ENCODE results near the gene WT1. TPM values are rescaled to one million over a fixed set of nuclear protein-coding genes. Genes with fewer than 3 reads are reported as not detected.

Gene WT1
- total RNA-seq, 1 donor from 2014 or later = 122 TPM

DNA sequence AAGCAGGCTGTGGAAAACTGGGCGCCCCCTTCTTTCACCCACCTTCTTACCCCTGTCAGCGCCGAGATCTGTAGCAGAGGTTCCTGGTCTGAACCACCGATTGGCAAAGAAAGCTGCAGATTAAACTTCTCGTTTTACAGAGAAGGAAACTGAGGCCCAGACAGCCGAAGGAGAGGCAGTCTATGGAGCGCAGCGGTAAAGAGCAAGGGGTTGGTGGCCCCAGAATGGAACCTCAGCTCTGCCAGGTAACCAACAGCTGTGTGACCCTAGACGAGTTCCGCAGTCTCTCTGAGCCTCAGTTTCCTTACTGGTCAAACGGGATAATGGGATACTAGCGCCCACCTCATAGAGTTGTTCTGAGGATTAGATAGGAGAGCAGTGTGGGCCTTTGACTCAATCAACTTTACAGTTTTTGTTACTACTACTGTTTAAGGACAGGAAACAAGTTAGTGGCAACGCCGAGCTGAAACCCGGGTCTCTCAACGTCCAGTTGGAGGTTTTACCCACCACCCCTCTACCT is 3.1 kb upstream of the WT1 start:
- peak overlapping the region; percentile 89 for H3K4me3 Mint-ChIP-seq
- peaks cover 25% of the 10 kb centered on the region for H3K36me3 Mint-ChIP-seq
- TF ChIP-seq, protein P1, sequence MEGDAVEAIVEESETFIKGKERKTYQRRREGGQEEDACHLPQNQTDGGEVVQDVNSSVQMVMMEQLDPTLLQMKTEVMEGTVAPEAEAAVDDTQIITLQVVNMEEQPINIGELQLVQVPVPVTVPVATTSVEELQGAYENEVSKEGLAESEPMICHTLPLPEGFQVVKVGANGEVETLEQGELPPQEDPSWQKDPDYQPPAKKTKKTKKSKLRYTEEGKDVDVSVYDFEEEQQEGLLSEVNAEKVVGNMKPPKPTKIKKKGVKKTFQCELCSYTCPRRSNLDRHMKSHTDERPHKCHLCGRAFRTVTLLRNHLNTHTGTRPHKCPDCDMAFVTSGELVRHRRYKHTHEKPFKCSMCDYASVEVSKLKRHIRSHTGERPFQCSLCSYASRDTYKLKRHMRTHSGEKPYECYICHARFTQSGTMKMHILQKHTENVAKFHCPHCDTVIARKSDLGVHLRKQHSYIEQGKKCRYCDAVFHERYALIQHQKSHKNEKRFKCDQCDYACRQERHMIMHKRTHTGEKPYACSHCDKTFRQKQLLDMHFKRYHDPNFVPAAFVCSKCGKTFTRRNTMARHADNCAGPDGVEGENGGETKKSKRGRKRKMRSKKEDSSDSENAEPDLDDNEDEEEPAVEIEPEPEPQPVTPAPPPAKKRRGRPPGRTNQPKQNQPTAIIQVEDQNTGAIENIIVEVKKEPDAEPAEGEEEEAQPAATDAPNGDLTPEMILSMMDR (IDR thresholded peaks at IDR 0.05; ENCODE audit: unreplicated experiment) = no peak
- H3K27me3 Mint-ChIP-seq (ENCODE audit: low read depth) = peaks cover 88% of the 10 kb centered on the region
- H3K4me1 Mint-ChIP-seq = peaks cover 64% of the 10 kb centered on the region
- H3K9me3 Mint-ChIP-seq = no peaks in the 10 kb centered on the region
- H3K27ac Mint-ChIP-seq = peak overlapping the region; percentile 99
- no peak for DNase-seq (ENCODE audit: low spot score in 2 of 2, unreplicated experiment in 2 of 2)

- Mint-ChIP-seq H3K4me3 (peak overlapping the region; percentile 89), H3K9me3 (no peaks in the 10 kb centered on the region), H3K4me1 (peaks cover 62% of the 10 kb centered on the region), H3K36me3 (peaks cover 29% of the 10 kb centered on the region), H3K27me3 (ENCODE audit: low read depth) (peaks cover 88% of the 10 kb centered on the region), H3K27ac (peak overlapping the region; percentile 99)
- TF ChIP-seq, protein P1 (IDR thresholded peaks at IDR 0.05; ENCODE audit: unreplicated experiment) = no peak
- DNase-seq (ENCODE audit: low spot score in 2 of 2, unreplicated experiment in 2 of 2) = peak in 1 of 2 experiments; percentile 54
Observed at GRCh38 chr11:32437495-32438345, 2.4 kb upstream of the WT1 start.

DNA sequence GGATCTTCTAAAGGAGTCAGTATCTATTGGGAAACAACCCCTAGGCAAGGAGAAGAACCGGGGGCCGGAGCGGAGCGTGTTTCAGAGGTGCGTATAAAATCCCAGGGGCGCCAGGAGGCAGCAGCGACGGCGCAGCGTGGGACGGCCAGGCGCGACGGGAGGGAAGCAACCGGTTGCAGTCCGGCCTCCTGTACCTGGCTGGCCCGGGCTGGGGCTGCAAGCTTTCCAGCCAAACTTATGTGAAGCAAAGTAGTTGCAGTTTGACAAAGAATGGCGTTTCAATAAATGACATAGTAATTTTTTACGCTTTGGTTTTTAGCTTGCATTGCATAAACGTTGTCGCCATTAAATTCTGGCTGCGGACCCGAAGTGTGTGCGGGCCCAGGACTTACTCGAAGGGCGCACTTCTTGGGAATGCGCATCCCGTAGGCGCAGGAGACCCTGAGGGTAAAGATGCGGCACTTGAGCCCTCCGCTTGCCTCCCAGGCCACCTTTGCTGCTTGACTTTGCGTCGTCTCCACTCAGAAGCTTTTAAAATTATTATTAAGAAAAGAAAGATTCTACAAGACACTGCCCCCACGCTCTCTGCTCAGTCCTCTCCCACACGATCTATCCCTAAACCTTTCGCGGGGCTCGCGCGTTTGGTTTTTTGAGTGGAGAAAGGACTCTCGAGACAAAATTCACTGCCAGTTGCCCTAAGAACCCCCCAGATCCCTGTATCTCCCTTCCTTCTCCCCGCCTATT is 1.6 kb upstream of the WT1 start:
- TF ChIP-seq, protein P1 (IDR thresholded peaks at IDR 0.05; ENCODE audit: unreplicated experiment) = no peak
- H3K27ac Mint-ChIP-seq = peak overlapping the region; percentile 99
- H3K4me3 Mint-ChIP-seq = peak overlapping the region; percentile 89
- peaks cover 32% of the 10 kb centered on the region for H3K36me3 Mint-ChIP-seq
- H3K4me1 Mint-ChIP-seq = peaks cover 66% of the 10 kb centered on the region
- peaks cover 88% of the 10 kb centered on the region for H3K27me3 Mint-ChIP-seq (ENCODE audit: low read depth)
- DNase-seq (ENCODE audit: low spot score in 2 of 2, unreplicated experiment in 2 of 2) = peak in 1 of 2 experiments; percentile 50
- no peaks in the 10 kb centered on the region for H3K9me3 Mint-ChIP-seq

GRCh38 chr11:32435942-32436750 is 807 bp upstream of the WT1 start:
- DNase-seq (ENCODE audit: low spot score in 2 of 2, unreplicated experiment in 2 of 2) = peak in 1 of 2 experiments; percentile 55
- Mint-ChIP-seq H3K4me3 (peak overlapping the region; percentile 89), H3K27me3 (ENCODE audit: low read depth) (peaks cover 88% of the 10 kb centered on the region), H3K4me1 (peaks cover 69% of the 10 kb centered on the region), H3K9me3 (no peaks in the 10 kb centered on the region), H3K36me3 (peaks cover 29% of the 10 kb centered on the region), H3K27ac (peak overlapping the region; percentile 99)
- TF ChIP-seq, protein P1 (IDR thresholded peaks at IDR 0.05; ENCODE audit: unreplicated experiment) = no peak

DNA sequence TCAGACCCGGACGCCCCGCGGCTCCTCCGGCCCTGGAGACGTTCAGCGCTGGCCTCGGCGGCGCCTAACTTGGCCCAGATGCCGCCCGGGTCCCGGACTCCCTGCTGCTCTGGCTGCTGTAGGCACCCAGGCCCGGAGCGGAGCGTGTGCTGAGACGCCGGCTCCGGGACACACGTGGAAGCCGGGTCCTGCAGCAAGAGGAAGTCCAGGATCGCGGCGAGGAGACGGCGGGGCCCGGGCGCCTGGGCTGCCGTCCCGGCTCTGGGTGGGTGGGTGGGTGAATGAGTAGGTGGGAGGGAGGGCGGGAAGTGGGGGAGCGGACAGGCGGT is 223 bp downstream of the WT1 start:
- H3K9me3 Mint-ChIP-seq = no peaks in the 10 kb centered on the region
- H3K4me1 Mint-ChIP-seq = peaks cover 69% of the 10 kb centered on the region
- peak overlapping the region; percentile 89 for H3K4me3 Mint-ChIP-seq
- H3K27me3 Mint-ChIP-seq (ENCODE audit: low read depth) = peaks cover 88% of the 10 kb centered on the region
- TF ChIP-seq, protein P1 (IDR thresholded peaks at IDR 0.05; ENCODE audit: unreplicated experiment) = no peak
- peaks cover 19% of the 10 kb centered on the region for H3K36me3 Mint-ChIP-seq
- DNase-seq (ENCODE audit: low spot score in 2 of 2, unreplicated experiment in 2 of 2) = peak in 1 of 2 experiments; percentile 61
- no peak overlapping the region for H3K27ac Mint-ChIP-seq

Measured in mesothelial cell of epicardium (in vitro differentiated cells).